BE2C (cell line): ENCODE data around the gene NISCH.

Source experiments
- DNase-seq: peaks from one replicate; pipeline ENCODE4 v3.0.0-alpha.2; 2020
- H3K27me3 ChIP-seq: fragments of 250-450 bp; sonication (Bioruptor Pico); 2 replicates; pipeline ENCODE4 v1.5.1; 2020; ENCODE audit warnings: mild to moderate bottlenecking
- H3K36me3 ChIP-seq: fragments of 250-450 bp; sonication (Bioruptor Pico); 2 replicates; pipeline ENCODE4 v1.5.1; 2020; ENCODE audit warnings: mild to moderate bottlenecking
- H3K4me1 ChIP-seq: fragments of 250-450 bp; sonication (Bioruptor Pico); 2 replicates; pipeline ENCODE4 v1.5.1; 2020
- H3K4me3 ChIP-seq: 2 replicates; pipeline ENCODE4 v1.5.1; 2011; ENCODE audit warnings: low read depth, low read length
- H3K9me3 ChIP-seq: fragments of 250-450 bp; sonication (Bioruptor Pico); 2 replicates; pipeline ENCODE4 v1.5.1; 2020
- CTCF ChIP-seq: IDR thresholded peaks from 2 replicates; pipeline ENCODE4 v1.5.1; 2012; ENCODE audit warnings: mild to moderate bottlenecking, low read depth, low read length

Gene NISCH

GRCh38 chr3:52430416-52430810 lies 25.0 kb upstream of the NISCH start:
- H3K36me3 ChIP-seq = no peaks in the 10 kb centered on the region
- H3K27me3 ChIP-seq = no peaks in the 10 kb centered on the region
- no peaks in the 10 kb centered on the region; the same call in 1 of the 2 replicates for H3K4me1 ChIP-seq
- H3K4me3 ChIP-seq = no peak overlapping the region
- H3K9me3 ChIP-seq = no peaks in the 10 kb centered on the region
- TF ChIP-seq CTCF = no peak
- no peak for DNase-seq

GRCh38 chr3:52431459-52432223 lies 23.8 kb upstream of the NISCH start:
- DNase-seq = no peak
- Histone ChIP-seq H3K4me3 (no peak overlapping the region), H3K9me3 (no peaks in the 10 kb centered on the region), H3K27me3 (no peaks in the 10 kb centered on the region), H3K4me1 (no peaks in the 10 kb centered on the region; the same call in 1 of the 2 replicates), H3K36me3 (no peaks in the 10 kb centered on the region)
- no peak for TF ChIP-seq CTCF

- Histone ChIP-seq H3K4me1 (no peaks in the 10 kb centered on the region; the same call in 1 of the 2 replicates), H3K9me3 (no peaks in the 10 kb centered on the region), H3K4me3 (no peak overlapping the region), H3K36me3 (no peaks in the 10 kb centered on the region), H3K27me3 (no peaks in the 10 kb centered on the region)
- no peak for DNase-seq
- TF ChIP-seq CTCF = no peak
These were observed 23.2 kb upstream of the NISCH start for GRCh38 chr3:52432225-52432624.

GRCh38 chr3:52432691-52433141 lies 22.7 kb upstream of the NISCH start:
- no peak for DNase-seq
- Histone ChIP-seq H3K9me3 (no peaks in the 10 kb centered on the region), H3K4me1 (no peaks in the 10 kb centered on the region; the same call in 1 of the 2 replicates), H3K36me3 (no peaks in the 10 kb centered on the region), H3K4me3 (no peak overlapping the region), H3K27me3 (no peaks in the 10 kb centered on the region)
- TF ChIP-seq CTCF = no peak

GRCh38 chr3:52433328-52433995 lies 21.9 kb upstream of the NISCH start:
- Histone ChIP-seq H3K36me3 (no peaks in the 10 kb centered on the region), H3K4me1 (no peaks in the 10 kb centered on the region; the same call in 1 of the 2 replicates), H3K9me3 (no peaks in the 10 kb centered on the region), H3K27me3 (no peaks in the 10 kb centered on the region), H3K4me3 (no peak overlapping the region)
- no peak for DNase-seq
- TF ChIP-seq CTCF = no peak

GRCh38 chr3:52433996-52434479 lies 21.4 kb upstream of the NISCH start:
- DNase-seq = no peak
- Histone ChIP-seq H3K4me1 (no peaks in the 10 kb centered on the region; the same call in 1 of the 2 replicates), H3K36me3 (no peaks in the 10 kb centered on the region), H3K27me3 (no peaks in the 10 kb centered on the region), H3K4me3 (no peak overlapping the region), H3K9me3 (no peaks in the 10 kb centered on the region)
- TF ChIP-seq CTCF = no peak
